Neutrophil (primary cell): ENCODE results near the gene CACNA1S.

Experiments
- H3K27ac ChIP-seq: fragments of 200-600 bp; sonication (generic); 2 replicates; pipeline ENCODE4 v1.5.1; 2016; ENCODE audit warnings: mild to moderate bottlenecking, moderate library complexity
- H3K27me3 ChIP-seq: fragments of 200-600 bp; sonication (generic); 2 replicates; pipeline ENCODE4 v1.6.0; 2016; ENCODE audit warnings: mild to moderate bottlenecking
- H3K36me3 ChIP-seq: fragments of 200-600 bp; sonication (generic); 2 replicates; pipeline ENCODE4 v1.5.1; 2017
- H3K4me1 ChIP-seq, 2 experiments: fragments of 200-600 bp in 1 of 2; sonication (generic) in 1 of 2; 1 replicate in 1 of 2; 2 replicates in 1 of 2; pipeline versions ENCODE4 v1.5.1 to v1.6.1; 2013 to 2016; ENCODE audit warnings: low read depth in 1 of 2, low read length in 1 of 2, mild to moderate bottlenecking in 1 of 2, moderate library complexity in 1 of 2; ENCODE audit not compliant: control insufficient read depth in 1 of 2, insufficient read depth in 1 of 2
- H3K4me3 ChIP-seq, 2 experiments: fragments of 200-600 bp in 1 of 2; sonication (generic) in 1 of 2; 1 replicate in 1 of 2; 2 replicates in 1 of 2; pipeline ENCODE4 v1.5.1; 2013 to 2016; ENCODE audit warnings: low read depth in 1 of 2, low read length in 1 of 2, mild to moderate bottlenecking in 1 of 2, moderate library complexity in 1 of 2
- H3K9me3 ChIP-seq: fragments of 200-600 bp; sonication (generic); 2 replicates; pipeline ENCODE4 v1.5.1; 2016
- TF ChIP-seq, protein P1 (sequence below): fragments of 200-600 bp; sonication (generic); IDR thresholded peaks from 2 replicates; pipeline ENCODE4 v1.5.1; 2016; ENCODE audit warnings: antibody characterized with exemption

The CACNA1S gene

DNA sequence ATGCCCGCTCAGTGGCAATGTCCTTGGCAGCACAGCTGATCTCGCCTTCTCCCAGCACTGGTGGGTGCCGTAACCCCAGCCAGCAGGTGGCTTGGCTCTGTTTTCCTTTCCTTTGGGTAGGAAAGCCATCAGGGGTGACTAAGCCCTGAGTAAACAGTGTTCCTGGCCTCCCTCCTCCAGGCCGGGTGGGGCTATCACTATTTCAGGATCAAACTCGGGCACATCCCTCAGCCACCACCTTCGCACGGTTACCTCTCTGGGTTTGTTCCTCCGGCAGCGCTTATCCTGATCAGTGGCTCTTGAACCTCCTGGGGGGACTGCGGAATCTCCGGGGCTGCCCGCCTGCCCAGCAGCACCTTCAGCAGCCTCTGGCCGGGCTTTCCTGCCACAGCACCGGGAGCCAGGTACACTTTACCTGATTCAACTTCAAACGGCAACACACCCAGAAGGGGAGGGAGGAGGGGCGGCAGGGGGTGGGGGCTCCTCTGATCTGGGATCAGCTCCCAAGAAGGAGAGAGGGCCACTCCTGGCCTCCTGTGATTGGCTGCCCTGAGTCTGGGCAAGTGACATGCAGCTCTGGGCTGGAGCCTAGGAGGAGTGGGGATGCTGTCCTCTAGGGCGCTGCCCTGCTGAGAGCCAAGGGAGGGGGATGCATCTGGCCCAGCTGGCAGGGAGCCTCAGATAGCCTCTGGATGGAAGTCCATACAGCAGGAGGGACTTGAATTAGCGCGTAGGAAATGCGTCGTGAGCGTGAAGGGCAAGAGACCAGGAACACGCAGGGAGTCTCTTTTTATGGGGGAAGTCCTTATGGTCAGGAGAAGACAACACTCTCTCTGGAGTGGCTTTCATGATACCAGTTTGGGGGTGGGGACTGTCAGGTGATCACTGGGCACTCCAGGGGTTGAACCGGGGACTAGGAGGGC is 14.9 kb upstream of the CACNA1S start, which contains the start of gene ASCL5:
TSS of gene ASCL5 (minus strand) at position 353 of the 923 bp plus-strand sequence. CDS start 11,812 bp downstream, outside the sequence.
- Histone ChIP-seq H3K9me3 (no peaks in the 10 kb centered on the region), H3K27me3 (peaks cover 11% of the 10 kb centered on the region), H3K36me3 (no peaks in the 10 kb centered on the region), H3K27ac (no peak within 1 kb of the TSS), H3K4me1 (no peaks in the 10 kb centered on the region), H3K4me3 (no peak within 1 kb of the TSS)
- TF ChIP-seq, protein P1, sequence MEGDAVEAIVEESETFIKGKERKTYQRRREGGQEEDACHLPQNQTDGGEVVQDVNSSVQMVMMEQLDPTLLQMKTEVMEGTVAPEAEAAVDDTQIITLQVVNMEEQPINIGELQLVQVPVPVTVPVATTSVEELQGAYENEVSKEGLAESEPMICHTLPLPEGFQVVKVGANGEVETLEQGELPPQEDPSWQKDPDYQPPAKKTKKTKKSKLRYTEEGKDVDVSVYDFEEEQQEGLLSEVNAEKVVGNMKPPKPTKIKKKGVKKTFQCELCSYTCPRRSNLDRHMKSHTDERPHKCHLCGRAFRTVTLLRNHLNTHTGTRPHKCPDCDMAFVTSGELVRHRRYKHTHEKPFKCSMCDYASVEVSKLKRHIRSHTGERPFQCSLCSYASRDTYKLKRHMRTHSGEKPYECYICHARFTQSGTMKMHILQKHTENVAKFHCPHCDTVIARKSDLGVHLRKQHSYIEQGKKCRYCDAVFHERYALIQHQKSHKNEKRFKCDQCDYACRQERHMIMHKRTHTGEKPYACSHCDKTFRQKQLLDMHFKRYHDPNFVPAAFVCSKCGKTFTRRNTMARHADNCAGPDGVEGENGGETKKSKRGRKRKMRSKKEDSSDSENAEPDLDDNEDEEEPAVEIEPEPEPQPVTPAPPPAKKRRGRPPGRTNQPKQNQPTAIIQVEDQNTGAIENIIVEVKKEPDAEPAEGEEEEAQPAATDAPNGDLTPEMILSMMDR = no peak

DNA sequence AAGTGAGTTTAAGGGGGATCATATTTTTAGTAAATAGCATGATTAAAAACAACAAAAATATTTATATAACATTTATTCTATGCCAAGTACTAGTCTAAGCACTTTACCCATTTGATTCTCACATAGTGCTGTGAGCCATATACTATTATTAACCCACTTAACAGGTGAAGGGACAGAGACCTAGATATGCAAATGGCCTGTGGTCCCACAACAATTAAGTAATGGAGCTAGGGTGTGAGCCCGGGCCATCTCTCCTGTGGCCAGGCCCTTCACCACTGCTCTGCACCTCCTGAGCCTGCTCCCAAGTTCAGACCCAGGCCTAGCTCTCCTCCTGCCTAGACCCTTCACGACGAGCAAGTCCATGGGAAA is 14.2 kb upstream of the CACNA1S start:
- Histone ChIP-seq H3K27me3 (peaks cover 11% of the 10 kb centered on the region), H3K4me3 (no peak overlapping the region), H3K27ac (no peak overlapping the region), H3K36me3 (no peaks in the 10 kb centered on the region), H3K9me3 (no peaks in the 10 kb centered on the region), H3K4me1 (no peaks in the 10 kb centered on the region)
- TF ChIP-seq, protein P1 = no peak

DNA sequence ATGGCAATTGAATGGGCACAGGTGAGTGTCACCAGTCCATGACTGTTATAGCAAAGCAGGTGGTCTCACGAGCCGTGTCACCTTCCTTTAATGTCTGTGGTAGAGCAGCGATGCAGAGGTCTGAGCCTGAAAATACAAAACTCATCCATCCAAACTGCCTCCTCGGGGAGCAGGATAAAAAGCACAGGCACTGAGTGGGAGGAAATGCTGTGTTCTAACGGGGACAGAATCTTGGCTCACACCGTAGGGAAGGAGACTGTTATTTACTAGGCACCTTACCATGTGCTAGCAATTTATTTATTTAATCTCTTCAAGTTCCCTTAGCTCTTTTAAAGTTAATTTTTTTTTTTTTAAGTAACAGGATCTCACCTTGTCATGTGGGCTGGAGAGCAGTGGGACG is 13.6 kb upstream of the CACNA1S start:
- TF ChIP-seq, protein P1 = no peak
- Histone ChIP-seq H3K9me3 (no peaks in the 10 kb centered on the region), H3K27me3 (peaks cover 11% of the 10 kb centered on the region), H3K36me3 (no peaks in the 10 kb centered on the region), H3K4me1 (no peaks in the 10 kb centered on the region), H3K27ac (no peak overlapping the region), H3K4me3 (no peak overlapping the region)

DNA sequence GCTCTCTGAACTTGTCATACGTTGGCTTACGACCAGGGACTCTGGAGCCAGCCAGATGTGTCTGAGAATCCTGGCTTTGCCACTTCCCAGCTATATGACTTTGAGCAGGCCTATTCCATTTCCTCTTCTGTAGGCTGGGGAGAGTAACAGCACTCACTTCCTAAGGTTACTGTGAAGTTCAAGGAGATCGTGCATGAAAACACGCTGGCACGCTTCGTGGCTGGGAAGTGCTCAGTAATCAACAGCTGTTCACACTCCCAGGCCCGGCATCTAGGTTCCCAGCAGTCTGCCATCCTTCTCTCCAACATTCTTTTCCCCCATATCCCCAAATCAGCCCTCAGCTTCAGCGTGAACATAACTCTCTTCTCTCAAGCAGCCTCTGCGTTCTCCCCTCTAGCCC is 12.8 kb upstream of the CACNA1S start:
- H3K4me3 ChIP-seq = no peak overlapping the region
- H3K36me3 ChIP-seq = no peaks in the 10 kb centered on the region
- no peaks in the 10 kb centered on the region for H3K4me1 ChIP-seq
- no peak overlapping the region for H3K27ac ChIP-seq
- TF ChIP-seq, protein P1 = no peak
- H3K27me3 ChIP-seq = peaks cover 11% of the 10 kb centered on the region
- no peaks in the 10 kb centered on the region for H3K9me3 ChIP-seq

DNA sequence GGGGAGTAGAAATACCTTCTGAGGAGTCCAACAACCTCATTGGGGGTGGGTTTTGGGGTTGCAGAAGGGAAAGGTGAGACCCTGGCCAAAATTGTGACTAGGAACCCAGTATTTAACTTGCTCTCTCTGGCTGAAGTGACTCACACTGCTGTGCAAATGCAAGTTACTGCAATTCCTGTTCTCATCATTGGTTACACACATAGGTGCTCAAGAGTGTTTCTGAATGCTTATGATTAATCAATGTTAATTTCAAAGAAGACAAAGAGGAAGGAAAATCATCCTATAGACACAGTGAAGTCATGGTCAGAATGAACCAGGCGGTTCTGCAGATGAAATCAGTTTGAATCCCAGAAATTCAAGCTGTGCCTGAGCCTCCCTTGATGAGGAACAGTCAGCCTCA is 11.6 kb upstream of the CACNA1S start:
- Histone ChIP-seq H3K36me3 (no peaks in the 10 kb centered on the region), H3K9me3 (no peaks in the 10 kb centered on the region), H3K4me1 (no peaks in the 10 kb centered on the region), H3K27ac (no peak overlapping the region), H3K27me3 (peaks cover 21% of the 10 kb centered on the region), H3K4me3 (no peak overlapping the region)
- TF ChIP-seq, protein P1 = no peak
